Lower lobe of right lung (tissue), 2 donors: ENCODE data around the gene NEU4. TPM values are rescaled to one million over a fixed set of nuclear protein-coding genes. Genes with fewer than 3 reads are reported as not detected.
A peak's percentile ranks its signal among the peaks of the same experiment; 100 is the strongest.
"Not testable (repeated sequence)": the region's sequence is repeated elsewhere in the genome, so short reads cannot be mapped to it uniquely, and the experiment has no call there.

Experiments used
- ATAC-seq, 2 donors: fragments of 200-7000 bp; cut with Tn5 transposase; one replicate each; pipeline ENCODE4 v1.9.1; 2020 to 2022; ENCODE audit warnings: mild to moderate bottlenecking in 2 of 2, moderate library complexity in 2 of 2
- DNase-seq: peaks from one replicate; pipeline ENCODE4 v3.0.0-alpha.2; 2020
- H3K27ac ChIP-seq: fragments of 200-600 bp; one replicate; pipeline ENCODE4 v1.8.0; 2022
- H3K27me3 ChIP-seq: fragments of 200-600 bp; one replicate; pipeline ENCODE4 v1.8.0; 2022; ENCODE audit warnings: low read depth
- H3K36me3 ChIP-seq: fragments of 200-600 bp; one replicate; pipeline ENCODE4 v1.8.0; 2022; ENCODE audit warnings: mild to moderate bottlenecking
- H3K4me1 ChIP-seq: fragments of 200-600 bp; one replicate; pipeline ENCODE4 v1.8.0; 2022
- H3K4me3 ChIP-seq: fragments of 200-600 bp; one replicate; pipeline ENCODE4 v1.8.0; 2022; ENCODE audit warnings: mild to moderate bottlenecking
- H3K9me3 ChIP-seq: fragments of 200-600 bp; one replicate; pipeline ENCODE4 v1.8.0; 2022
- CTCF ChIP-seq: fragments of 200-600 bp; IDR thresholded peaks from one replicate; pipeline ENCODE4 v1.8.0; 2022; ENCODE audit warnings: antibody characterized with exemption, mild to moderate bottlenecking
- intact Hi-C: fragments of 100-400 bp; cut with DNase I; formaldehyde crosslinking; loops from one replicate; pipeline ENCODE4 v1.11.0; 2022
- total RNA-seq: library from RNA; stranded (reverse); fragmentation: NEBNext Ultra II Directional; extraction: Animal tissue kit (Norgen Biotek cat#: 25700); gene quantifications from one replicate; pipeline ENCODE4 v1.2.1, GENCODE V29; 2021
- donor health status: DM: no; HTN: yes; CAD: no; lungs with severe emphysema.

Gene NEU4
- total RNA-seq, 1 donor from 2014 or later, result not detected

GRCh38 chr2:241801611-241802420, 7.2 kb upstream of the NEU4 start:
- Histone ChIP-seq H3K9me3 (no peaks in the 10 kb centered on the region), H3K27me3 (peaks cover 29% of the 10 kb centered on the region), H3K4me1 (peaks cover 12% of the 10 kb centered on the region), H3K27ac (no peak overlapping the region), H3K4me3 (no peak overlapping the region), H3K36me3 (no peaks in the 10 kb centered on the region)
- no peak for TF ChIP-seq CTCF
- intact Hi-C loops, result no loop called here
- ATAC-seq, result no peak
- peak; percentile 43 for DNase-seq

DNA sequence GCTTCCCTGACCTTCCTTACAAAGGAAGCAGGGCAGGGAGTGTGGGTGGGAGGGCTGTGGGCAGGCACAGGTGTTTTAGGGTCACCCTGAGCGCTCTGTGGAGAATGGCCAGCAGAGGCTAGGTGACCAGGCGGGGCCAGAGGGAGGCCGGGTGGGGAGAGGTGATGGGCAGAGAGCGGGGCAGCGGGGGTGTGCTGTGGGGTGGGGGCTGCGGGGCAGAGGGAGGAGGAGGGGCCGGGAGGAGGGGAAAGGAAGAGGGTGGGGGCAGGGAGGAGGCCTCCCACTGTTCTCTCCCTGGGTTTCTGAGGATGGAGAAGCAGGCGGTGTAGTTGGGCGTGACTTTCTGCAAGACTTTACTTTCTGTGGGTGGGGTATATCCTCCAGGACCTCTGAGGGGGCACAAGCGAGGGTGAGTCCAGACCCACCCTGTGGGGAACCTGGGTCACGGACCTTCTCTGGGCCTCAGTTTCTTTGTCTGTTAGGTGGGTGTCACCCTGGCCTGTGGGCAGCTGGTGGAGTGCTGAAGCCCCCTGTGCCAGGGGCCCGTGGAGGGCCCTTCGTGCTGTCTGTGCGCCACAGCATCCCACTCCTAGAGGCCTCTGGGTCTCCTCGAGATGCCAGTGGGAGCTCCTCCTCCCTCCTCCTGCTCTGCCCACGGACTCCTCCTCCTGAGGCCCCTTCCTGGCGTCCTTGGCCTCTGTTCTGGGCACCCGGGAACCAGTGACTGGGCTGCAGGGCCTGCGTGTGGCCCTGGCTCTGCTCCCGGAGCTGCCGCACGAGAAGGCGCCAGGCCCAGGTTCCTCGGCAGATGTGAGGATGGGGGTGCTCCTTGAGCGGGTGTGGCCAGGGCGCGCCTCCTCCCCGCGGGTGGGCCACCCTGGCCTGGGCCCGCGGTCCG, 6.3 kb upstream of the NEU4 start:
- ATAC-seq, result no peak
- Histone ChIP-seq H3K4me1 (peaks cover 12% of the 10 kb centered on the region), H3K9me3 (no peaks in the 10 kb centered on the region), H3K4me3 (no peak overlapping the region), H3K27me3 (peaks cover 29% of the 10 kb centered on the region), H3K36me3 (no peaks in the 10 kb centered on the region), H3K27ac (no peak overlapping the region)
- TF ChIP-seq CTCF, result no peak
- DNase-seq, result peak; percentile 25
- intact Hi-C loops, result no loop called here

DNA sequence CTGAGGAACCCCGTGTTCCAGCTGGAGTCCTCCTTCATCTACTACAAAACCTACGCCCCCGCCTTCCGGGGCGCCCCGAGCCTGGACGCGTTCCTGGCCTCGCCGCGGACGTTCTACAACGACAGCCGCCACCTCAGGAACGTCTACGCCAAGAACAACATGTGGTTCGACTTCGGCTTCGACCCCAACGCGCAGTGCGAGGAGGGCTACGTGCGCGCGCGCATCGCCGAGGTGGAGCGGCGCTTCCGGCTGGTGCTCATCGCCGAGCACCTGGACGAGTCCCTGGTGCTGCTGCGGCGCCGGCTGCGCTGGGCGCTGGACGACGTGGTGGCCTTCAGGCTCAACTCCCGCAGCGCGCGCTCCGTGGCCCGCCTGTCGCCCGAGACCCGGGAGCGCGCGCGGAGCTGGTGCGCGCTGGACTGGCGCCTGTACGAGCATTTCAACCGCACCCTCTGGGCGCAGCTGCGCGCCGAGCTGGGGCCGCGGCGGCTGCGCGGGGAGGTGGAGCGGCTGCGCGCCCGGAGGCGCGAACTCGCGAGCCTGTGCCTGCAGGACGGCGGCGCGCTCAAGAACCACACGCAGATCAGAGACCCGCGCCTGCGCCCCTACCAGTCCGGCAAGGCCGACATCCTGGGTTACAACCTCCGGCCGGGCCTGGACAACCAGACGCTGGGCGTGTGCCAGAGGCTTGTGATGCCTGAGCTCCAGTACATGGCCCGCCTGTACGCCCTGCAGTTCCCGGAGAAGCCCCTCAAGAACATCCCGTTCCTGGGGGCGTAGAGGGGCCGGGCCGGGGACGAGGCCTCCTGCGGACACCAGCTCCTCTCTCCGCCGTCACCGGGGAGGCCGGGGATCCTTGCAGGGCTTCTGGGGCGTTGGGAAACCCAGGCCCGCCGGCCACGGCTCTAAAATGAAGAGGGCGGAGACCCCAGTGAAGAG, 5.3 kb upstream of the NEU4 start:
- peak overlapping the region; percentile 43 for H3K4me3 ChIP-seq
- no peaks in the 10 kb centered on the region for H3K9me3 ChIP-seq
- no peaks in the 10 kb centered on the region for H3K36me3 ChIP-seq
- intact Hi-C loops, result no loop called here
- no peak overlapping the region for H3K27ac ChIP-seq
- peaks cover 12% of the 10 kb centered on the region for H3K4me1 ChIP-seq
- ATAC-seq (peak; percentile 24 to 72), DNase-seq (peak; percentile 49)
- peaks cover 29% of the 10 kb centered on the region for H3K27me3 ChIP-seq
- no peak for TF ChIP-seq CTCF

DNA sequence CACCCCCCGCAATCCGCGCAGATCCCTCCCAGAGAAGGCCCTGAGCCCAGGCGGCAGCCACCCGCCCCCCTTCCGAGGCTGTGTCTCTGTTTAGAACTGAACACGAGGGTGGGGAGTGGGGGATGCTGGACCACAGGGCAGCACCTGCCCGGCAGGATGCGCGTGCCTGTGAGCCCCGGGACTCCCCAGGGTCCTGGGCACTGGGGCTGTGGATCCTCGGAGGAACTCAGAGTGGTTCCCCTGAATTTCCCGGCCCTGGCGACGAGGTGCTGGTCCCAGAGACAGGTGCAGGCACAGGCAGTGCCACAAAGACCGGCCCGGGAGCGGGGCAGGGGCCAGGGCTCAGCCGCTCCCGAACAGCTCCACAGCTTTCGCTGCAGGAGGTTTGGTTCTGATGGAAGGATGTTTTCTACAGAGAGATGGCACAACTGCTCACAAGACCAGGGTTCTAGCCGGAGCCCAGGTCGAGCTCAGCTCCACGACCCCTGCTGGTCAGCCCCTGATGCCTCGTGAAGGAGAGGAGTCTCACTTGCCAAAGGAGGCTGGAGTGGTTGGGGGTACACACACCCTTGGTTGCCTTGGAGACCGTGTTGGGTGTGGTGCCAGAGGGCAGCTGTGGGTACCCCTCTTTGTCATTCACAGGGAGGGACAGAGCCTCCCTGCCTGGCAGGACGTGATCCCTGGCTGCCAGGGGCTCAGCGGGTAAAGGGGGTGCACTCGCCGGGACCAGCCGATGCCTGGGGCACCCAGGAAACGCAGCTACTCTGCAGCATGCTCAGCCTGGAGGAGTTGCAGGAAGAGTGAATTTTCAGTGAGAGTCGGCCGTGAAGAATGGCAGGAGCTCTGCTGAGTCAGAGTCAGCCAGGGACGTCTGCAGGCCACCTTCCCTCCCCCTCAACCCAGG, 4.4 kb upstream of the NEU4 start:
- peaks cover 12% of the 10 kb centered on the region for H3K4me1 ChIP-seq
- H3K27me3 ChIP-seq, result peaks cover 27% of the 10 kb centered on the region
- no peaks in the 10 kb centered on the region for H3K36me3 ChIP-seq
- H3K27ac ChIP-seq, result no peak overlapping the region
- no peak for TF ChIP-seq CTCF
- DNase-seq (peak; percentile 45), ATAC-seq (peak; percentile 17 to 18)
- intact Hi-C loops, result no loop called here
- no peaks in the 10 kb centered on the region for H3K9me3 ChIP-seq
- H3K4me3 ChIP-seq, result peak overlapping the region; percentile 43

DNA sequence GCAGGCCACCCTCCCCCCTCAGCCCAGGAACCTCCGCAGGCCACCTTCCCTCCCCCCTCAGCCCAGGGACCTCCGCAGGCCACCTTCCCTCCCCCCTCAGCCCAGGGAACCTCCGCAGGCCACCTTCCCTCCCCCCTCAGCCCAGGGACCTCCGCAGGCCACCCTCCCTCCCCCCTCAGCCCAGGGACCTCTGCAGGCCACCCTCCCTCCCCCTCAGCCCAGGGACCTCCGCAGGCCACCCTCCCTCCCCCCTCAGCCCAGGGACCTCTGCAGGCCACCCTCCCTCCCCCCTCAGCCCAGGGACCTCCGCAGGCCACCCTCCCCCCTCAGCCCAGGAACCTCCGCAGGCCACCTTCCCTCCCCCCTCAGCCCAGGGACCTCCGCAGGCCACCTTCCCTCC, 2.8 kb upstream of the NEU4 start:
- DNase-seq, ATAC-seq, H3K27ac ChIP-seq, H3K4me3 ChIP-seq, H3K9me3 ChIP-seq, H3K36me3 ChIP-seq, intact Hi-C loops: not testable (repeated sequence)
- Histone ChIP-seq H3K4me1 (peaks cover 12% of the 10 kb centered on the region), H3K27me3 (peaks cover 25% of the 10 kb centered on the region)
